HepG2 (cell line): ENCODE data around the gene JPH3. TPM values are rescaled to one million over a fixed set of nuclear protein-coding genes. Genes with fewer than 3 reads are reported as not detected.

Source experiments
- ATAC-seq: fragments of 200-7000 bp; cut with Tn5 transposase; 3 replicates; pipeline ENCODE4 v1.9.1; 2020; ENCODE audit warnings: mild to moderate bottlenecking, moderate library complexity
- BruUV-seq: library from RNA; stranded (reverse); fragments of 400-500 nt; replicated peaks from 2 replicates; lab custom pipeline; 2021; lab: Mats Ljungman, UMichigan
- CTCF ChIA-PET: fragments of 300-600 bp; formaldehyde crosslinking; extraction: SDS; loops from one replicate; lab custom pipeline; 2021; ENCODE audit warnings: low total read pairs, inconsistent platforms, low intra/inter-chr PET ratio; lab: Yijun Ruan, JAX
- POLR2A ChIA-PET: fragments of 350-600 bp; sonication (Branson Sonifier 250); formaldehyde crosslinking; loops from one replicate; lab custom pipeline; 2020; ENCODE audit warnings: antibody characterized with exemption, inconsistent platforms; lab: Yijun Ruan, JAX
- DNase-seq: peaks from one replicate; pipeline ENCODE4 v3.0.0-alpha.2; 2015; ENCODE audit warnings: low spot score
- FAIRE-seq: peaks from 3 replicates; lab custom pipeline; 2011; peaks lifted over from hg19 to GRCh38; lab: Jason Lieb, UNC
- H2AFZ ChIP-seq: one replicate; pipeline ENCODE4 v1.6.1; 2011; ENCODE audit warnings: low read length, inconsistent platforms
- H3K27ac ChIP-seq: fragments of 300-600 bp; 3 replicates; pipeline ENCODE4 v1.8.0; 2011; ENCODE audit warnings: mixed run types, mild to moderate bottlenecking, mixed read lengths, low read length, inconsistent platforms; ENCODE audit not compliant: insufficient read depth; ENCODE audit errors: extremely low read length
- H3K27me3 ChIP-seq, 2 experiments: fragments of 200-600 bp in 1 of 2; 2 replicates in 1 of 2; 3 replicates in 1 of 2; pipeline versions ENCODE4 v1.6.0 to v1.8.0; 2011; ENCODE audit warnings: low read length in 2 of 2, mild to moderate bottlenecking in 2 of 2, moderate library complexity in 2 of 2, inconsistent platforms in 1 of 2; ENCODE audit not compliant: insufficient read depth in 2 of 2, control insufficient read depth in 1 of 2
- H3K36me3 ChIP-seq, 2 experiments: fragments of 200-600 bp in 1 of 2; replicated peaks in 1 of 2; 2 replicates in 1 of 2; 3 replicates in 1 of 2; pipeline versions ENCODE4 v1.5.1 to v1.8.0; 2011; ENCODE audit warnings: low read length in 2 of 2, inconsistent platforms in 1 of 2; ENCODE audit not compliant: insufficient read depth in 2 of 2, control insufficient read depth in 1 of 2
- H3K4me1 ChIP-seq: 2 replicates; pipeline ENCODE4 v1.5.1; 2012; ENCODE audit warnings: low read length, inconsistent platforms; ENCODE audit not compliant: insufficient read depth
- H3K4me2 ChIP-seq: 2 replicates; pipeline ENCODE4 v1.6.0; 2011; ENCODE audit warnings: low read depth, low read length, inconsistent platforms
- H3K4me3 ChIP-seq, 3 experiments: fragments of 200-600 bp in 1 of 3; sonication (generic), shearing (Covaris generic) in 1 of 3; replicated peaks in 1 of 3; 2 replicates each; pipeline ENCODE4 v1.5.1; 2011 to 2016; ENCODE audit warnings: low read length in 3 of 3, inconsistent platforms in 2 of 3, low read depth in 2 of 3, mild to moderate bottlenecking in 2 of 3, control low read depth in 1 of 3, mixed read lengths in 1 of 3; ENCODE audit not compliant: insufficient read depth in 1 of 3
- H3K79me2 ChIP-seq: one replicate; pipeline ENCODE4 v1.6.1; 2011; ENCODE audit warnings: low read length, inconsistent platforms; ENCODE audit not compliant: insufficient read depth
- H3K9ac ChIP-seq: 2 replicates; pipeline ENCODE4 v1.6.0; 2011; ENCODE audit warnings: mild to moderate bottlenecking, low read depth, low read length, inconsistent platforms; ENCODE audit not compliant: insufficient read depth
- H3K9me3 ChIP-seq: 2 replicates; pipeline ENCODE4 v1.5.1; 2012; ENCODE audit warnings: mild to moderate bottlenecking, low read length
- H4K20me1 ChIP-seq: 2 replicates; pipeline ENCODE4 v1.6.0; 2011; ENCODE audit warnings: inconsistent platforms, mild to moderate bottlenecking, low read length, moderate library complexity; ENCODE audit not compliant: insufficient read depth
- FIP1L1 ChIP-seq: fragments of 200-400 bp; formaldehyde crosslinking; IDR thresholded peaks from 2 replicates; pipeline ENCODE4 v1.6.1; 2018; ENCODE audit warnings: low read depth, mild to moderate bottlenecking, low read length, moderate library complexity, borderline replicate concordance; ENCODE audit not compliant: insufficient read depth
- JARID2 ChIP-seq: sonication (generic); formaldehyde crosslinking; IDR thresholded peaks from 2 replicates; pipeline ENCODE4 v1.8.1; 2023; ENCODE audit warnings: missing genetic modification reagents, inconsistent platforms; ENCODE audit not compliant: insufficient replicate concordance
- MXI1 ChIP-seq: IDR thresholded peaks from 3 replicates; pipeline ENCODE4 v1.6.1; 2012; ENCODE audit warnings: low read depth, low read length, inconsistent platforms, borderline replicate concordance
- RFX3 ChIP-seq: IDR thresholded peaks from 2 replicates; pipeline ENCODE4 v1.6.1; 2016; ENCODE audit warnings: missing biosample characterization, missing genetic modification reagents
- SIN3A ChIP-seq: IDR thresholded peaks from 2 replicates; pipeline ENCODE4 v1.6.1; 2011; ENCODE audit warnings: low read depth, mild to moderate bottlenecking, control low read depth, low read length, borderline replicate concordance
- TFDP2 ChIP-seq: sonication (generic); formaldehyde crosslinking; IDR thresholded peaks from 2 replicates; pipeline ENCODE4 v1.4.0; 2020; ENCODE audit warnings: missing genetic modification reagents
- ZC3H13 ChIP-seq: sonication (generic); formaldehyde crosslinking; IDR thresholded peaks from 2 replicates; pipeline ENCODE4 v1.8.1; 2023; ENCODE audit warnings: mild to moderate bottlenecking, missing genetic modification reagents, moderate library complexity
- ZNF142 ChIP-seq: sonication (generic); formaldehyde crosslinking; IDR thresholded peaks from 2 replicates; pipeline ENCODE4 v1.4.0; 2020; ENCODE audit warnings: missing genetic modification reagents
- ZNF253 ChIP-seq: sonication (generic); formaldehyde crosslinking; IDR thresholded peaks from 2 replicates; pipeline ENCODE4 v1.8.0; 2022; ENCODE audit warnings: mild to moderate bottlenecking, missing genetic modification reagents, borderline replicate concordance
- ZNF263 ChIP-seq: sonication (generic); formaldehyde crosslinking; IDR thresholded peaks from 2 replicates; pipeline ENCODE4 v1.4.0; 2020; ENCODE audit warnings: missing genetic modification reagents
- ZNF441 ChIP-seq: sonication (generic); formaldehyde crosslinking; IDR thresholded peaks from 2 replicates; pipeline ENCODE4 v1.7.0; 2021; ENCODE audit warnings: missing genetic modification reagents, borderline replicate concordance
- ZNF446 ChIP-seq: sonication (generic); formaldehyde crosslinking; IDR thresholded peaks from 2 replicates; pipeline ENCODE4 v1.5.0; 2020; ENCODE audit warnings: mild to moderate bottlenecking, missing genetic modification reagents
- ZNF614 ChIP-seq: IDR thresholded peaks from 2 replicates; pipeline ENCODE4 v1.6.1; 2018; ENCODE audit warnings: missing biosample characterization, missing genetic modification reagents, inconsistent platforms, borderline replicate concordance
- ZNF784 ChIP-seq: sonication (generic); formaldehyde crosslinking; IDR thresholded peaks from 2 replicates; pipeline ENCODE4 v1.5.1; 2020; ENCODE audit warnings: missing genetic modification reagents, mild to moderate bottlenecking, borderline replicate concordance
- WGBS: methylation state at CpG from one replicate; pipeline ENCODE4 v1.1.6; 2017; ENCODE audit warnings: low lambda C conversion rate; 5-methylcytosine and 5-hydroxymethylcytosine counted together
- in situ Hi-C: cut with HindIII; loops from 2 replicates; pipeline ENCODE4 v1.10.0; 2017; ENCODE audit warnings: low pct_unique_long_range_greater_than_20kb; ENCODE audit not compliant: extremely low pct_ligation_motif_present
- intact Hi-C: fragments of 100-400 bp; cut with micrococcal nuclease; formaldehyde crosslinking; loops from one replicate; pipeline ENCODE4 v1.10.0; 2022; ENCODE audit not compliant: unreplicated experiment
- polyA plus RNA-seq, 8 experiments: library from polyadenylated mRNA; depleted of rRNA in 3 of 8; stranded (reverse) in 7 of 8; unstranded in 1 of 8; fragments of >200 nt; fragmentation: Illumina TruSeq in 4 of 8; extraction: Trizol in 4 of 8; gene quantifications; 2 replicates each; pipeline versions ENCODE4 v1.2.1 to v1.2.3, GENCODE V29; 2011 to 2016; ENCODE audit warnings: low read depth in 4 of 8, missing spikeins in 1 of 8, mixed read lengths in 1 of 8; ENCODE audit not compliant: insufficient read depth in 1 of 8
- total RNA-seq, 5 experiments: library from RNA; depleted of rRNA; stranded (reverse); fragments of >200 nt; fragmentation: Illumina TruSeq; extraction: Trizol; gene quantifications; 2 replicates each; pipeline ENCODE4 v1.2.3, GENCODE V29; 2016; ENCODE audit warnings: low read depth in 1 of 5

JPH3 gene
- total and polyA plus RNA-seq, 2 of the 13 experiments (the other 11 are each of a cell fraction or from before 2014, with no cell fraction given): not detected

GRCh38 chr16:87740909-87741424 lies 138.7 kb downstream of the JPH3 start (continued):
- TF ChIP-seq JARID2 (CRISPR knock-in tag) (no peak), RFX3 (CRISPR knock-in tag) (no peak), ZNF263 (CRISPR knock-in tag) (no peak), FIP1L1 (no peak), ZNF253 (CRISPR knock-in tag) (no peak), SIN3A (no peak), TFDP2 (no peak), ZNF614 (CRISPR knock-in tag) (no peak), ZC3H13 (CRISPR knock-in tag) (no peak)
- TF ChIP-seq, all 625 proteins: peak for 0

- in situ Hi-C loops (no loop called here), intact Hi-C loops (no loop called here)
- H3K27me3 ChIP-seq: no peaks in the 10 kb centered on the region; a peak in 1 of 5 replicates
- no peak overlapping the region for H3K27ac ChIP-seq
- ChIA-PET CTCF (no interaction called here), POLR2A (no interaction called here)
- no peaks in the 10 kb centered on the region; the same call in 1 of the 2 replicates for H4K20me1 ChIP-seq
- no peaks in the 10 kb centered on the region for H3K4me1 ChIP-seq
- FAIRE-seq (no peak), ATAC-seq (no peak; the same call in 2 of the 3 replicates), DNase-seq (no peak)
- H3K4me2 ChIP-seq: no peak overlapping the region
- no peak overlapping the region for H2AFZ ChIP-seq
- H3K9ac ChIP-seq: no peak overlapping the region
- 93% methylated on average over 16 of the region's 16 CpGs for WGBS
- H3K4me3 ChIP-seq: no peak overlapping the region
- BruUV-seq: no TSS peak
- H3K79me2 ChIP-seq: peaks cover 8% of the 10 kb centered on the region
- H3K36me3 ChIP-seq: peaks cover 27 to 61% of the 10 kb centered on the region in 2 experiments
- no peaks in the 10 kb centered on the region for H3K9me3 ChIP-seq
- TF ChIP-seq ZNF441 (CRISPR knock-in tag) (no peak), MXI1 (no peak), ZNF446 (no peak), ZNF142 (CRISPR knock-in tag) (no peak), ZNF784 (CRISPR knock-in tag) (no peak)
Measured at GRCh38 chr16:87741700-87742415, 139.6 kb downstream of the JPH3 start.
